H9 (cell line): Measurements from ENCODE around the gene NEGR1. TPM values are rescaled to one million over a fixed set of nuclear protein-coding genes. Genes with fewer than 3 reads are reported as not detected.

Source experiments
- DNase-seq: peaks from one replicate; pipeline ENCODE4 v3.0.0-alpha.2; 2017
- H2AFZ ChIP-seq: one replicate; pipeline ENCODE4 v1.6.1; 2013; ENCODE audit warnings: mild to moderate bottlenecking, low read length, control low read depth, moderate library complexity
- H2AK5ac ChIP-seq: 2 replicates; pipeline ENCODE4 v1.6.1; 2013; ENCODE audit warnings: low read length, control low read depth, mixed read lengths; ENCODE audit not compliant: insufficient read length
- H2BK120ac ChIP-seq: one replicate; pipeline ENCODE4 v1.6.1; 2013; ENCODE audit warnings: low read depth, mild to moderate bottlenecking, low read length, control low read depth, inconsistent platforms; ENCODE audit not compliant: poor library complexity, severe bottlenecking
- H2BK12ac ChIP-seq: 2 replicates; pipeline ENCODE4 v1.6.1; 2013; ENCODE audit warnings: low read length, control low read depth, mixed read lengths, low read depth; ENCODE audit not compliant: insufficient read length
- H2BK15ac ChIP-seq: 2 replicates; pipeline ENCODE4 v1.6.1; 2013; ENCODE audit warnings: low read depth, low read length, control low read depth
- H2BK20ac ChIP-seq: one replicate; pipeline ENCODE4 v1.6.1; 2013; ENCODE audit warnings: low read depth, mild to moderate bottlenecking, low read length, control low read depth, inconsistent platforms; ENCODE audit not compliant: poor library complexity, severe bottlenecking
- H2BK5ac ChIP-seq: 2 replicates; pipeline ENCODE4 v1.6.1; 2013; ENCODE audit warnings: low read length, control low read depth, mixed read lengths; ENCODE audit not compliant: insufficient read length
- H3K14ac ChIP-seq: 2 replicates; pipeline ENCODE4 v1.6.1; 2013; ENCODE audit warnings: low read length, control low read depth; ENCODE audit not compliant: insufficient read depth
- H3K18ac ChIP-seq: 2 replicates; pipeline ENCODE4 v1.6.1; 2013; ENCODE audit warnings: low read depth, mild to moderate bottlenecking, mixed read lengths, low read length, control low read depth; ENCODE audit not compliant: insufficient read length
- H3K23ac ChIP-seq: 2 replicates; pipeline ENCODE4 v1.6.1; 2013; ENCODE audit warnings: low read length, control low read depth, mixed read lengths, low read depth; ENCODE audit not compliant: insufficient read length
- H3K23me2 ChIP-seq: 2 replicates; pipeline ENCODE4 v1.6.1; 2013; ENCODE audit warnings: low read depth, mild to moderate bottlenecking, mixed read lengths, low read length, control low read depth; ENCODE audit not compliant: insufficient read length, poor library complexity, severe bottlenecking
- H3K27ac ChIP-seq: 2 replicates; pipeline ENCODE4 v1.5.1; 2013; ENCODE audit warnings: low read length, control low read depth, mixed read lengths, low read depth; ENCODE audit not compliant: insufficient read length
- H3K27me3 ChIP-seq: 2 replicates; pipeline ENCODE4 v1.6.1; 2013; ENCODE audit warnings: low read length, control low read depth, inconsistent platforms; ENCODE audit not compliant: insufficient read depth
- H3K4ac ChIP-seq: 2 replicates; pipeline ENCODE4 v1.6.1; 2013; ENCODE audit warnings: low read depth, mild to moderate bottlenecking, control low read depth, inconsistent platforms, low read length, moderate library complexity
- H3K4me1 ChIP-seq: 2 replicates; pipeline ENCODE4 v1.6.1; 2013; ENCODE audit warnings: low read length, control low read depth, inconsistent platforms; ENCODE audit not compliant: insufficient read depth
- H3K4me2 ChIP-seq: 2 replicates; pipeline ENCODE4 v1.6.1; 2013; ENCODE audit warnings: low read length, control low read depth, mixed read lengths; ENCODE audit not compliant: insufficient read length, insufficient read depth
- H3K56ac ChIP-seq: 2 replicates; pipeline ENCODE4 v1.6.1; 2013; ENCODE audit warnings: low read depth, mild to moderate bottlenecking, mixed read lengths, low read length, control low read depth; ENCODE audit not compliant: insufficient read length
- H3K79me1 ChIP-seq: 2 replicates; pipeline ENCODE4 v1.6.1; 2013; ENCODE audit warnings: low read depth, mild to moderate bottlenecking, moderate library complexity, low read length, control low read depth, inconsistent platforms; ENCODE audit not compliant: insufficient read depth, poor library complexity, severe bottlenecking
- H3K79me2 ChIP-seq: 2 replicates; pipeline ENCODE4 v1.6.1; 2013; ENCODE audit warnings: low read length, control low read depth, inconsistent platforms; ENCODE audit not compliant: insufficient read depth
- H3K9ac ChIP-seq: 2 replicates; pipeline ENCODE4 v1.6.1; 2013; ENCODE audit warnings: low read length, control low read depth, mixed read lengths; ENCODE audit not compliant: insufficient read length; ENCODE audit errors: extremely low read depth
- H3K9me3 ChIP-seq: one replicate; pipeline ENCODE4 v1.6.1; 2013; ENCODE audit warnings: low read depth, low read length, inconsistent platforms; ENCODE audit not compliant: control insufficient read depth
- H3T11ph ChIP-seq: one replicate; pipeline ENCODE4 v1.6.1; 2013; ENCODE audit warnings: mild to moderate bottlenecking, low read length, control low read depth, inconsistent platforms
- H4K20me1 ChIP-seq: one replicate; pipeline ENCODE4 v1.6.1; 2013; ENCODE audit not compliant: control insufficient read depth, insufficient read length, insufficient read depth
- H4K5ac ChIP-seq: 2 replicates; pipeline ENCODE4 v1.6.1; 2013; ENCODE audit warnings: low read depth, mild to moderate bottlenecking, mixed read lengths, low read length, control low read depth; ENCODE audit not compliant: insufficient read length
- H4K8ac ChIP-seq: replicated peaks from 2 replicates; pipeline ENCODE4 v1.6.1; 2013; ENCODE audit warnings: low read length, control low read depth, mixed read lengths, low read depth; ENCODE audit not compliant: insufficient read length
- H4K91ac ChIP-seq: 2 replicates; pipeline ENCODE4 v1.6.1; 2013; ENCODE audit warnings: low read depth, mild to moderate bottlenecking, moderate library complexity, mixed read lengths, low read length, control low read depth; ENCODE audit not compliant: insufficient read length
- H3K27ac Mint-ChIP-seq, 3 experiments: 2 replicates in 2 of 3; 3 replicates in 1 of 3; pipeline ENCODE4 v1.8.0; 2020 to 2021; ENCODE audit warnings: mixed read lengths in 3 of 3, mild to moderate bottlenecking in 1 of 3, moderate library complexity in 1 of 3
- H3K27me3 Mint-ChIP-seq: 2 replicates; pipeline ENCODE4 v1.8.0; 2021; ENCODE audit warnings: low read depth, mild to moderate bottlenecking, moderate library complexity, mixed read lengths
- H3K36me3 Mint-ChIP-seq, 3 experiments: 2 replicates in 2 of 3; 3 replicates in 1 of 3; pipeline ENCODE4 v1.8.0; 2020 to 2021; ENCODE audit warnings: low read depth in 3 of 3, mixed read lengths in 3 of 3; ENCODE audit not compliant: insufficient read depth in 1 of 3
- H3K4me1 Mint-ChIP-seq, 2 experiments: 2 replicates each; pipeline ENCODE4 v1.8.0; 2020; ENCODE audit warnings: mixed read lengths in 2 of 2
- H3K4me3 Mint-ChIP-seq, 2 experiments: 2 replicates in 1 of 2; 3 replicates in 1 of 2; pipeline ENCODE4 v1.8.0; 2020 to 2021; ENCODE audit warnings: mild to moderate bottlenecking in 2 of 2, mixed read lengths in 2 of 2, moderate library complexity in 1 of 2
- H3K9me3 Mint-ChIP-seq, 2 experiments: 2 replicates in 1 of 2; 3 replicates in 1 of 2; pipeline ENCODE4 v1.8.0; 2020; ENCODE audit warnings: mild to moderate bottlenecking in 2 of 2, mixed read lengths in 2 of 2, moderate library complexity in 1 of 2
- total RNA-seq: library from RNA; stranded (reverse); gene quantifications from 2 replicates; pipeline ENCODE4 v1.2.1, GENCODE V29; 2021
- TF ChIP-seq, protein P1 (sequence below): fragments of 200-600 bp; sonication (generic); conservative IDR thresholded peaks from 3 replicates; pipeline ENCODE4 v1.8.0; 2021; ENCODE audit warnings: antibody characterized with exemption, mild to moderate bottlenecking

The NEGR1 gene
- total RNA-seq, 1 experiment from 2014 or later: 0.13 TPM

- Histone ChIP-seq H3K18ac (no peak overlapping the region), H3K4me2 (no peak overlapping the region), H2BK20ac (no peak overlapping the region), H3K27me3 (peaks cover 3% of the 10 kb centered on the region; the same call in 1 of the 2 replicates), H4K8ac (no peak overlapping the region), H3K14ac (no peak overlapping the region), H3K23ac (no peak overlapping the region), H4K20me1 (no peaks in the 10 kb centered on the region), H3K56ac (no peak overlapping the region), H3K23me2 (peaks cover 22% of the 10 kb centered on the region), H2BK12ac (no peak overlapping the region), H3K79me1 (no peaks in the 10 kb centered on the region), H3K27ac (no peak overlapping the region), H3K9ac (no peak overlapping the region), H2BK120ac (no peak overlapping the region), H2AK5ac (no peak overlapping the region), H4K5ac (no peak overlapping the region), H3K4me1 (no peaks in the 10 kb centered on the region), H2BK5ac (no peak overlapping the region), H2BK15ac (no peak overlapping the region), H3K4ac (no peak overlapping the region), H2AFZ (no peak overlapping the region), H3K79me2 (no peaks in the 10 kb centered on the region), H4K91ac (no peak overlapping the region), H3T11ph (no peak overlapping the region), H3K9me3 (no peaks in the 10 kb centered on the region)
- H3K4me3 Mint-ChIP-seq: no peak overlapping the region
- no peaks in the 10 kb centered on the region for H3K36me3 Mint-ChIP-seq
- H3K9me3 Mint-ChIP-seq: no peaks in the 10 kb centered on the region
- peaks cover 12 to 13% of the 10 kb centered on the region in 2 experiments for H3K4me1 Mint-ChIP-seq
- TF ChIP-seq, protein P1, sequence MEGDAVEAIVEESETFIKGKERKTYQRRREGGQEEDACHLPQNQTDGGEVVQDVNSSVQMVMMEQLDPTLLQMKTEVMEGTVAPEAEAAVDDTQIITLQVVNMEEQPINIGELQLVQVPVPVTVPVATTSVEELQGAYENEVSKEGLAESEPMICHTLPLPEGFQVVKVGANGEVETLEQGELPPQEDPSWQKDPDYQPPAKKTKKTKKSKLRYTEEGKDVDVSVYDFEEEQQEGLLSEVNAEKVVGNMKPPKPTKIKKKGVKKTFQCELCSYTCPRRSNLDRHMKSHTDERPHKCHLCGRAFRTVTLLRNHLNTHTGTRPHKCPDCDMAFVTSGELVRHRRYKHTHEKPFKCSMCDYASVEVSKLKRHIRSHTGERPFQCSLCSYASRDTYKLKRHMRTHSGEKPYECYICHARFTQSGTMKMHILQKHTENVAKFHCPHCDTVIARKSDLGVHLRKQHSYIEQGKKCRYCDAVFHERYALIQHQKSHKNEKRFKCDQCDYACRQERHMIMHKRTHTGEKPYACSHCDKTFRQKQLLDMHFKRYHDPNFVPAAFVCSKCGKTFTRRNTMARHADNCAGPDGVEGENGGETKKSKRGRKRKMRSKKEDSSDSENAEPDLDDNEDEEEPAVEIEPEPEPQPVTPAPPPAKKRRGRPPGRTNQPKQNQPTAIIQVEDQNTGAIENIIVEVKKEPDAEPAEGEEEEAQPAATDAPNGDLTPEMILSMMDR: no peak
- DNase-seq: no peak
- peaks cover 37% of the 10 kb centered on the region for H3K27me3 Mint-ChIP-seq
- no peak overlapping the region for H3K27ac Mint-ChIP-seq
These were observed 2.2 kb downstream of the NEGR1 start for GRCh38 chr1:72280131-72280530.
